H1 (cell line): ENCODE data around the gene S100A10. TPM values are rescaled to one million over a fixed set of nuclear protein-coding genes. Genes with fewer than 3 reads are reported as not detected.

Source experiments
- CTCF ChIA-PET: fragments of 300-600 bp; sonication (Branson Sonifier 250); formaldehyde crosslinking; loops from one replicate; lab custom pipeline; 2021; ENCODE audit not compliant: partially characterized antibody; lab: Charles Lee
- POLR2A ChIA-PET: fragments of 300-600 bp; sonication (Branson Sonifier 250); formaldehyde crosslinking; loops from one replicate; lab custom pipeline; 2021; ENCODE audit warnings: inconsistent platforms; ENCODE audit not compliant: partially characterized antibody; lab: Charles Lee
- DNase-seq, 2 experiments: peaks; one replicate each; pipeline versions ENCODE4 v3.0.0 to v3.0.0-alpha.2; 2010 to 2022; ENCODE audit warnings: low spot score in 2 of 2, low read depth in 1 of 2, mixed read lengths in 1 of 2
- FAIRE-seq: peaks from 2 replicates; lab custom pipeline; 2011; peaks lifted over from hg19 to GRCh38; lab: Jason Lieb, UNC
- H2AFZ ChIP-seq: 2 replicates; pipeline ENCODE4 v1.8.1; 2012; ENCODE audit warnings: low read length, inconsistent platforms
- H2AK5ac ChIP-seq: 2 replicates; pipeline ENCODE4 v1.6.1; 2013; ENCODE audit warnings: low read depth, low read length
- H2BK120ac ChIP-seq: replicated peaks from 2 replicates; pipeline ENCODE3; 2013; ENCODE audit warnings: low read depth, low read length, inconsistent platforms
- H2BK12ac ChIP-seq: 2 replicates; pipeline ENCODE4 v1.6.1; 2013; ENCODE audit warnings: low read depth, low read length
- H2BK15ac ChIP-seq: 2 replicates; pipeline ENCODE4 v1.6.1; 2013; ENCODE audit warnings: low read length
- H2BK20ac ChIP-seq: 2 replicates; pipeline ENCODE4 v1.6.1; 2013; ENCODE audit warnings: low read length
- H2BK5ac ChIP-seq: 2 replicates; pipeline ENCODE4 v1.6.1; 2013; ENCODE audit warnings: low read depth, low read length
- H3K14ac ChIP-seq: 2 replicates; pipeline ENCODE4 v1.6.1; 2013; ENCODE audit warnings: inconsistent platforms; ENCODE audit not compliant: insufficient read length
- H3K18ac ChIP-seq: 2 replicates; pipeline ENCODE4 v1.6.1; 2013; ENCODE audit warnings: low read length; ENCODE audit errors: extremely low read depth
- H3K23ac ChIP-seq: 2 replicates; pipeline ENCODE4 v1.6.1; 2013; ENCODE audit warnings: inconsistent platforms; ENCODE audit not compliant: insufficient read length
- H3K23me2 ChIP-seq: 2 replicates; pipeline ENCODE4 v1.6.1; 2013; ENCODE audit warnings: low read depth, low read length
- H3K27ac ChIP-seq: 2 replicates; pipeline ENCODE4 v1.6.1; 2011; ENCODE audit warnings: low read depth, low read length, inconsistent platforms
- H3K27me3 ChIP-seq, 4 experiments: replicated peaks in 1 of 4; 1 replicate in 1 of 4; 2 replicates in 3 of 4; pipeline versions ENCODE4 v1.6.1 to v1.8.1; 2011 to 2013; ENCODE audit warnings: low read length in 3 of 4, mild to moderate bottlenecking in 3 of 4, inconsistent platforms in 2 of 4, mixed read lengths in 2 of 4, moderate library complexity in 1 of 4; ENCODE audit not compliant: control insufficient read depth in 3 of 4, insufficient read depth in 3 of 4; ENCODE audit errors: extremely low read depth in 1 of 4
- H3K36me3 ChIP-seq, 4 experiments: 2 replicates each; pipeline versions ENCODE4 v1.6.1 to v1.8.1; 2011 to 2013; ENCODE audit warnings: mild to moderate bottlenecking in 4 of 4, low read length in 3 of 4, moderate library complexity in 2 of 4, control low read depth in 1 of 4, inconsistent platforms in 1 of 4; ENCODE audit not compliant: insufficient read depth in 4 of 4, control insufficient read depth in 2 of 4
- H3K4ac ChIP-seq: replicated peaks from 2 replicates; pipeline ENCODE3; 2013; ENCODE audit warnings: low read length, low read depth, mixed read lengths, inconsistent platforms; ENCODE audit not compliant: insufficient read length
- H3K4me1 ChIP-seq, 4 experiments: replicated peaks in 1 of 4; 1 replicate in 1 of 4; 2 replicates in 3 of 4; pipeline versions ENCODE4 v1.6.1 to v1.8.1; 2011 to 2013; ENCODE audit warnings: low read length in 3 of 4, inconsistent platforms in 2 of 4, mixed read lengths in 1 of 4; ENCODE audit not compliant: insufficient read depth in 4 of 4, control insufficient read depth in 3 of 4
- H3K4me2 ChIP-seq, 2 experiments: 2 replicates each; pipeline versions ENCODE4 v1.6.1 to v1.8.1; 2011 to 2013; ENCODE audit warnings: low read depth in 2 of 2, low read length in 2 of 2, control low read depth in 1 of 2, inconsistent platforms in 1 of 2, mild to moderate bottlenecking in 1 of 2; ENCODE audit not compliant: insufficient read depth in 1 of 2
- H3K4me3 ChIP-seq, 4 experiments: fragments of 200-600, 300-600 bp in 1 of 4; sonication (generic), shearing (Covaris generic), sonication (Bioruptor Twin) in 1 of 4; 2 replicates each; pipeline versions ENCODE4 v1.5.1 to v1.8.1; 2011 to 2016; ENCODE audit warnings: low read length in 4 of 4, low read depth in 3 of 4, control low read depth in 2 of 4, inconsistent platforms in 2 of 4, mild to moderate bottlenecking in 2 of 4, mixed read lengths in 1 of 4, moderate library complexity in 1 of 4; ENCODE audit not compliant: insufficient read depth in 2 of 4; ENCODE audit errors: extremely low read depth in 1 of 4
- H3K56ac ChIP-seq: replicated peaks from 2 replicates; pipeline ENCODE3; 2013; ENCODE audit warnings: low read depth, mild to moderate bottlenecking, mixed read lengths, low read length, inconsistent platforms; ENCODE audit not compliant: insufficient read length
- H3K79me1 ChIP-seq: 2 replicates; pipeline ENCODE4 v1.6.1; 2013; ENCODE audit warnings: low read depth, low read length, control low read depth
- H3K79me2 ChIP-seq, 2 experiments: 2 replicates each; pipeline versions ENCODE4 v1.6.1 to v1.8.1; 2012 to 2013; ENCODE audit warnings: low read length in 2 of 2, mild to moderate bottlenecking in 2 of 2, inconsistent platforms in 1 of 2; ENCODE audit not compliant: insufficient read depth in 2 of 2, control insufficient read depth in 1 of 2
- H3K9ac ChIP-seq, 4 experiments: replicated peaks in 1 of 4; 1 replicate in 1 of 4; 2 replicates in 3 of 4; pipeline versions ENCODE4 v1.6.1 to v1.8.1; 2011 to 2013; ENCODE audit warnings: low read depth in 3 of 4, low read length in 3 of 4, control low read depth in 2 of 4, mild to moderate bottlenecking in 2 of 4, moderate library complexity in 2 of 4, inconsistent platforms in 1 of 4; ENCODE audit errors: extremely low read depth in 1 of 4
- H3K9me3 ChIP-seq, 2 experiments: 2 replicates each; pipeline versions ENCODE4 v1.6.1 to v1.8.1; 2012 to 2013; ENCODE audit warnings: mild to moderate bottlenecking in 2 of 2, moderate library complexity in 2 of 2, control low read depth in 1 of 2, inconsistent platforms in 1 of 2, low read depth in 1 of 2, low read length in 1 of 2, mixed read lengths in 1 of 2; ENCODE audit not compliant: insufficient read depth in 2 of 2
- H4K20me1 ChIP-seq, 2 experiments: replicated peaks in 1 of 2; 2 replicates each; pipeline versions ENCODE3 to v1.8.1; 2011 to 2013; ENCODE audit warnings: inconsistent platforms in 2 of 2, low read length in 2 of 2, mild to moderate bottlenecking in 1 of 2; ENCODE audit not compliant: insufficient read depth in 2 of 2, control insufficient read depth in 1 of 2
- H4K5ac ChIP-seq: 2 replicates; pipeline ENCODE4 v1.6.1; 2013; ENCODE audit warnings: low read length, low read depth, mixed read lengths, inconsistent platforms; ENCODE audit not compliant: insufficient read length
- H4K8ac ChIP-seq: 2 replicates; pipeline ENCODE4 v1.8.0; 2013; ENCODE audit warnings: mild to moderate bottlenecking, moderate library complexity, low read length, inconsistent platforms; ENCODE audit not compliant: insufficient read depth; ENCODE audit errors: extremely low read depth
- H4K91ac ChIP-seq: replicated peaks from 2 replicates; pipeline ENCODE3; 2013; ENCODE audit warnings: low read length, mixed read lengths, inconsistent platforms; ENCODE audit not compliant: insufficient read length
- BACH1 ChIP-seq: IDR thresholded peaks from 2 replicates; pipeline ENCODE4 v1.6.1; 2012; ENCODE audit warnings: low read length, improper control_type of control experiment
- BCL11A ChIP-seq, 2 experiments: IDR thresholded peaks; one replicate each; pipeline ENCODE4 v1.6.1; 2011; ENCODE audit warnings: low read depth in 2 of 2, low read length in 2 of 2, mild to moderate bottlenecking in 2 of 2
- CHD1 ChIP-seq: IDR thresholded peaks from 2 replicates; pipeline ENCODE4 v1.6.1; 2012; ENCODE audit warnings: low read depth, low read length, improper control_type of control experiment
- PHF8 ChIP-seq: fragments of 200-600 bp; sonication (generic); conservative IDR thresholded peaks from 2 replicates; pipeline ENCODE4 v1.7.1; 2012; ENCODE audit warnings: low read depth, mild to moderate bottlenecking, inconsistent platforms, low read length, moderate library complexity
- RBBP5 ChIP-seq: IDR thresholded peaks from 2 replicates; pipeline ENCODE4 v1.7.1; 2012; ENCODE audit warnings: low read depth, mild to moderate bottlenecking, inconsistent platforms, low read length, moderate library complexity, borderline replicate concordance
- SAP30 ChIP-seq: fragments of 300-600 bp; sonication (generic); IDR thresholded peaks from 2 replicates; pipeline ENCODE4 v1.7.1; 2012; ENCODE audit warnings: low read length, moderate library complexity, mild to moderate bottlenecking, inconsistent platforms; ENCODE audit not compliant: insufficient read depth, insufficient replicate concordance
- SP2 ChIP-seq: IDR thresholded peaks from 2 replicates; pipeline ENCODE4 v1.6.1; 2012; ENCODE audit warnings: mild to moderate bottlenecking, low read length, inconsistent platforms
- SP4 ChIP-seq: IDR thresholded peaks from 2 replicates; pipeline ENCODE4 v1.6.1; 2012; ENCODE audit warnings: low read length, inconsistent platforms
- SUZ12 ChIP-seq: fragments of 200-600 bp; sonication (generic); IDR thresholded peaks from 2 replicates; pipeline ENCODE4 v1.6.1; 2012; ENCODE audit warnings: mild to moderate bottlenecking, inconsistent platforms, low read length, moderate library complexity, mixed read lengths
- TBP ChIP-seq: IDR thresholded peaks from 2 replicates; pipeline ENCODE4 v1.6.1; 2011; ENCODE audit warnings: low read depth, low read length, improper control_type of control experiment
- TEAD4 ChIP-seq: IDR thresholded peaks from 2 replicates; pipeline ENCODE4 v1.6.1; 2012; ENCODE audit warnings: low read depth, low read length, inconsistent platforms, mixed read lengths
- WGBS, 2 experiments: shearing (Covaris generic) in 1 of 2; methylation state at CpG; one replicate each; pipeline versions ENCODE4 v1.1.6 to v1.1.7; 2013 to 2015; ENCODE audit warnings: low lambda C conversion rate in 2 of 2, mixed read lengths in 2 of 2, inconsistent platforms in 1 of 2, low coverage in 1 of 2, missing lambda C conversion rate in 1 of 2; ENCODE audit not compliant: insufficient replicate concordance in 2 of 2, insufficient coverage in 1 of 2, insufficient read length in 1 of 2; ENCODE audit errors: extremely low coverage in 1 of 2, missing lambda C conversion rate in 1 of 2; 5-methylcytosine and 5-hydroxymethylcytosine counted together
- polyA plus RNA-seq, 7 experiments: library from polyadenylated mRNA; depleted of rRNA in 3 of 7; stranded (reverse) in 5 of 7; unstranded in 2 of 7; fragments of >200 nt in 5 of 7; fragments of 200-250 nt in 2 of 7; gene quantifications; 1 replicate in 5 of 7; 2 replicates in 1 of 7; 4 replicates in 1 of 7; pipeline versions ENCODE4 v1.2.1 to v1.2.3, GENCODE V29; 2011 to 2013; ENCODE audit warnings: missing spikeins in 2 of 7, mixed read lengths in 2 of 7
- total RNA-seq: library from RNA; stranded (reverse); fragmentation: NEBNext Ultra II Directional; extraction: Animal tissue kit (Norgen Biotek cat#: 25700); gene quantifications from 2 replicates; pipeline ENCODE4 v1.2.1, GENCODE V29; 2021
- TF ChIP-seq, protein P1 (sequence below): IDR thresholded peaks from 2 replicates; pipeline ENCODE4 v1.6.1; 2012; ENCODE audit warnings: inconsistent platforms

S100A10 gene
- total and polyA plus RNA-seq, 2 of the 8 experiments (the other 6 are each of a cell fraction or from before 2014, with no cell fraction given) = 23.9 to 231 TPM

GRCh38 chr1:151975311-151976014 lies 18.2 kb downstream of the S100A10 start:
- no peak overlapping the region for H3K56ac ChIP-seq
- H2BK5ac ChIP-seq = no peak overlapping the region
- H3K9me3 ChIP-seq = no peaks in the 10 kb centered on the region
- no peak for DNase-seq
- no peak overlapping the region for H3K4me3 ChIP-seq
- H3K23ac ChIP-seq = no peak overlapping the region
- no peak overlapping the region for H2AFZ ChIP-seq
- H3K9ac ChIP-seq = no peak overlapping the region
- no peak overlapping the region for H2BK20ac ChIP-seq
- H3K79me1 ChIP-seq = no peaks in the 10 kb centered on the region
- no peaks in the 10 kb centered on the region for H3K36me3 ChIP-seq
- no peak overlapping the region for H4K8ac ChIP-seq
- 92% methylated on average over 2 of the region's 2 CpGs; no CpG with 5 or more reads in 1 of the 2 experiments for WGBS, 2 experiments
- no peak overlapping the region for H3K27ac ChIP-seq
- H3K18ac ChIP-seq = no peak overlapping the region
- no peak overlapping the region for H4K91ac ChIP-seq
- no peak overlapping the region for H2BK12ac ChIP-seq
- H4K5ac ChIP-seq = no peak overlapping the region
- FAIRE-seq = no peak
- no peak overlapping the region for H3K4ac ChIP-seq
- no peaks in the 10 kb centered on the region for H4K20me1 ChIP-seq
- H2BK120ac ChIP-seq = no peak overlapping the region
- no peaks in the 10 kb centered on the region for H3K27me3 ChIP-seq
- no peak overlapping the region for H3K14ac ChIP-seq
- H3K23me2 ChIP-seq = no peaks in the 10 kb centered on the region; the same call in 1 of the 2 replicates
- H2AK5ac ChIP-seq = no peak overlapping the region
- no peak overlapping the region for H3K4me2 ChIP-seq
- no peaks in the 10 kb centered on the region for H3K79me2 ChIP-seq
- H3K4me1 ChIP-seq = peaks cover 0 to 7% (median 3%) of the 10 kb centered on the region in 4 experiments; a peak in 3 of 7 replicates
- no peak overlapping the region for H2BK15ac ChIP-seq
- ChIA-PET POLR2A (interaction anchor here (0.5 to 1.2 kb wide), 3 partner anchors 16 to 49 kb away, joined by 3 to 4 read pairs (median 3); no protein-coding TSS in a partner anchor), CTCF (interaction anchor here (1.2 to 31.0 kb wide), 8 partner anchors 8 to 59 kb away, joined by 3 to 553 read pairs (median 9); partner anchors contain the start of gene S100A10)
- TF ChIP-seq SP2 = no peak
- TF ChIP-seq SUZ12 = no peak
- TF ChIP-seq PHF8 = no peak
- no peak for TF ChIP-seq TEAD4
- TF ChIP-seq BCL11A (IDR thresholded peaks at IDR 0.05; ENCODE audit: low read depth in 2 of 2, low read length in 2 of 2) = no peak
- TF ChIP-seq, protein P1, sequence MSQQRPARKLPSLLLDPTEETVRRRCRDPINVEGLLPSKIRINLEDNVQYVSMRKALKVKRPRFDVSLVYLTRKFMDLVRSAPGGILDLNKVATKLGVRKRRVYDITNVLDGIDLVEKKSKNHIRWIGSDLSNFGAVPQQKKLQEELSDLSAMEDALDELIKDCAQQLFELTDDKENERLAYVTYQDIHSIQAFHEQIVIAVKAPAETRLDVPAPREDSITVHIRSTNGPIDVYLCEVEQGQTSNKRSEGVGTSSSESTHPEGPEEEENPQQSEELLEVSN = no peak
- TF ChIP-seq CHD1 = no peak
- no peak for TF ChIP-seq SAP30
- TF ChIP-seq RBBP5 = no peak
- no peak for TF ChIP-seq BACH1
- TF ChIP-seq SP4 = no peak
- TF ChIP-seq TBP = no peak
